Prostate gland (tissue), 2 donors: ENCODE data around the gene SLCO1C1. TPM values are rescaled to one million over a fixed set of nuclear protein-coding genes. Genes with fewer than 3 reads are reported as not detected.

Experiments used
- DNase-seq: peaks from one replicate; pipeline ENCODE4 v3.0.0-alpha.2; 2019; ENCODE audit warnings: low spot score
- H3K27ac ChIP-seq, 2 donors: fragments of 200-600 bp; sonication (generic); 2 replicates each; pipeline ENCODE4 v1.5.1; 2017 to 2019
- H3K27me3 ChIP-seq: fragments of 200-600 bp; sonication (generic); replicated peaks from 2 replicates; pipeline ENCODE4 v1.5.1; 2019; ENCODE audit not compliant: insufficient read depth
- H3K36me3 ChIP-seq, 2 donors: fragments of 200-600 bp; sonication (generic); 1 replicate in 1 of 2; 2 replicates in 1 of 2; pipeline versions ENCODE4 v1.5.1 to v1.8.1; 2017 to 2019
- H3K4me1 ChIP-seq: fragments of 200-600 bp; sonication (generic); replicated peaks from 2 replicates; pipeline ENCODE4 v1.5.1; 2019
- H3K4me3 ChIP-seq, 2 donors: fragments of 200-600 bp; sonication (generic); 2 replicates each; pipeline ENCODE4 v1.5.1; 2017 to 2019
- H3K9me3 ChIP-seq: fragments of 200-600 bp; sonication (generic); 2 replicates; pipeline ENCODE4 v1.5.1; 2017
- CTCF ChIP-seq, 4 experiments: fragments of 200-600 bp in 2 of 4; fragments of 450-650 bp in 2 of 4; sonication (generic) in 2 of 4; IDR thresholded peaks; 1 replicate in 3 of 4; 2 replicates in 1 of 4; pipeline ENCODE4 v1.5.1; 2016 to 2019; ENCODE audit warnings: antibody characterized with exemption in 4 of 4, mild to moderate bottlenecking in 2 of 4, moderate library complexity in 2 of 4
- POLR2A ChIP-seq: fragments of 450-650 bp; IDR thresholded peaks from one replicate; pipeline ENCODE4 v1.6.1; 2016; ENCODE audit warnings: antibody characterized with exemption, mild to moderate bottlenecking
- POLR2AphosphoS5 ChIP-seq: sonication (generic); formaldehyde crosslinking; IDR thresholded peaks from one replicate; pipeline ENCODE4 v1.6.1; 2017; ENCODE audit warnings: antibody characterized with exemption
- WGBS: methylation state at CpG from one replicate; pipeline ENCODE4 v1.1.5; 2018; 5-methylcytosine and 5-hydroxymethylcytosine counted together
- intact Hi-C: fragments of 100-400 bp; cut with DNase I; formaldehyde crosslinking; loops from one replicate; pipeline ENCODE4 v1.14.2; 2022
- total RNA-seq, 2 donors: library from RNA; depleted of rRNA; stranded (reverse); fragments of >200 nt; gene quantifications; one replicate each; pipeline ENCODE4 v1.1.0, GENCODE V29; 2016

SLCO1C1 gene
- total RNA-seq, 2 donors from 2014 or later: 0.23 TPM; not detected in 1

GRCh38 chr12:20657496-20657895 is 37.6 kb upstream of the SLCO1C1 start:
- Histone ChIP-seq H3K27me3 (no peaks in the 10 kb centered on the region), H3K27ac (no peak overlapping the region), H3K4me3 (no peak overlapping the region), H3K4me1 (no peaks in the 10 kb centered on the region), H3K9me3 (no peaks in the 10 kb centered on the region), H3K36me3 (no peaks in the 10 kb centered on the region)
- DNase-seq: no peak
- WGBS: 61% methylated on average over 2 of the region's 2 CpGs
- TF ChIP-seq POLR2AphosphoS5 (no peak), POLR2A (no peak), CTCF (IDR thresholded peaks at IDR 0.05) (no peak)
- intact Hi-C loops: no loop called here

- no peak for TF ChIP-seq POLR2AphosphoS5
- no peak for TF ChIP-seq CTCF (IDR thresholded peaks at IDR 0.05)
- TF ChIP-seq POLR2A: no peak
- DNase-seq: no peak
- no peaks in the 10 kb centered on the region for H3K4me1 ChIP-seq
- H3K4me3 ChIP-seq: no peak overlapping the region
- no peak overlapping the region for H3K27ac ChIP-seq
- intact Hi-C loops: no loop called here
- H3K9me3 ChIP-seq: no peaks in the 10 kb centered on the region
- 85% methylated on average over 4 of the region's 4 CpGs for WGBS
- H3K36me3 ChIP-seq: no peaks in the 10 kb centered on the region
- no peaks in the 10 kb centered on the region for H3K27me3 ChIP-seq
Measured at GRCh38 chr12:20681334-20681733, 13.8 kb upstream of the SLCO1C1 start.

DNA sequence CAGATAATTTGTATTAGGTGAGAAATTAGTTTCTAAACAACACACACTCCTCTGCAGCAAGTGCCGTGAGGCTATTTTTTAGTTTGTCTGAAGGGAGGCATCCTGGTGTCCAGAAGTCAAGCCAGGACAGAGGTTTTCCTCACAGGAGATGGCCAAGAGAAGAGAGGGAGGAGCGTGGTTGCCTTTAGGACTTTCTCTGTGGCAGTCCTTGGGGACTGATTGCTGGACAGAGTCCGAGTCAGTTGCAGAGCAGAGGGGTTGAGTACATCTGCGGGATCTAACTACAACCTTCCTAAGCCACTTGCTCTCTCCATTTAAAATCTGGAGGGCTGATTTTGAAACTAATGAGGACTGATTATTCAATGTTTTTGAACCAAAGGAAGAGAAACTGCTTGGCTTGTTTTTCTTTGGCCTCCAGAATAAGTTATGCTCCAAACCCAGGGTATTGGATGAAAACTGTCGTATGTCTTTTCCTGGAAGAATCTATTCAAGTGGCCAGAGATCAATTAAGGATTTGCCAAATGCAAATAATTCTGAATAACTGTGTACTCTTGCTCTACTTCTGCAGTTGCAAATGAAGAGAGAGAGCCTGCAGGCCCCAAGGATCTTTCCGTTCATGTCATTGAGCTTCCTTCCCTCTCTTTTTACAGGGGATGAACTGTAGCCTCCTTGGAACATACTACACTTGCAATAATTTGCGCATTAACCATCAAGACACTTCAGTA is 1.2 kb downstream of the SLCO1C1 start:
- WGBS: 82% methylated on average over 7 of the region's 7 CpGs
- H3K27ac ChIP-seq: no peak overlapping the region
- no peaks in the 10 kb centered on the region for H3K36me3 ChIP-seq
- no peaks in the 10 kb centered on the region for H3K27me3 ChIP-seq
- TF ChIP-seq POLR2AphosphoS5 (no peak), POLR2A (no peak), CTCF (IDR thresholded peaks at IDR 0.05) (no peak)
- no peaks in the 10 kb centered on the region for H3K4me1 ChIP-seq
- intact Hi-C loops: no loop called here
- no peak for DNase-seq
- H3K9me3 ChIP-seq: no peaks in the 10 kb centered on the region
- no peak overlapping the region for H3K4me3 ChIP-seq

GRCh38 chr12:20701106-20701505 is 6.0 kb downstream of the SLCO1C1 start:
- Histone ChIP-seq H3K9me3 (no peaks in the 10 kb centered on the region), H3K4me1 (no peaks in the 10 kb centered on the region), H3K36me3 (no peaks in the 10 kb centered on the region), H3K27ac (no peak overlapping the region), H3K4me3 (no peak overlapping the region), H3K27me3 (no peaks in the 10 kb centered on the region)
- WGBS: 49% methylated on average over 1 of the region's 1 CpG
- intact Hi-C loops: no loop called here
- TF ChIP-seq POLR2AphosphoS5 (no peak), POLR2A (no peak), CTCF (IDR thresholded peaks at IDR 0.05) (no peak)
- DNase-seq: no peak

DNA sequence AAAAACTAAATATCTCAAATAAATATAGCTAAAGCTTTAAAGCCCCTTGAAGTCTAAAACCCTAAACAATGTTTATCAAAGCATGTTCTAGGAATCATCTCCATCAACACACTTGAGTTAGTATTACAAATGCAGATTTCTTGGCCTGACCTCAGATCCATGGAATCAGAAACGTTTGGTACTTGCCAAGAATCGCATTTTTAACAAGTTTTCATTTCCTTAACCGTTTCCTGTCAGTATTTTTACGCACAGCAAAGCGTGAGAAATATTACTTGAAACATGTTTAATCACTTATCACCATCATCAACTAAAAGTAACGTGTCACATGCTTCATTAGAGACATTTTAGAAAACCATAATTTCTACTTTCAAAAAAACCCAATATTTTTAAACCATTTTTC is 9.7 kb downstream of the SLCO1C1 start:
- no peak for DNase-seq
- 63% methylated on average over 6 of the region's 6 CpGs for WGBS
- Histone ChIP-seq H3K27me3 (no peaks in the 10 kb centered on the region), H3K36me3 (no peaks in the 10 kb centered on the region), H3K4me3 (no peak overlapping the region), H3K27ac (no peak overlapping the region), H3K4me1 (no peaks in the 10 kb centered on the region), H3K9me3 (no peaks in the 10 kb centered on the region)
- intact Hi-C loops: no loop called here
- no peak for TF ChIP-seq POLR2AphosphoS5
- TF ChIP-seq POLR2A: no peak
- TF ChIP-seq CTCF (IDR thresholded peaks at IDR 0.05): no peak
